Measurements from ENCODE around the gene PIEZO1.

GRCh38 chr16:88764913-88765349 lies 20.1 kb downstream of the PIEZO1 start:
- TF ChIP-seq MAX (IDR thresholded peaks at IDR 0.05; ENCODE audit: low read depth) (no peak), CTCF (IDR thresholded peaks at IDR 0.05) (no peak), GABPA (IDR thresholded peaks at IDR 0.05; ENCODE audit: low read depth) (no peak), NFIC (IDR thresholded peaks at IDR 0.05; ENCODE audit: borderline replicate concordance) (no peak), POLR2AphosphoS5 (IDR thresholded peaks at IDR 0.05; ENCODE audit: low read depth, low read length) (no peak), YY1 (IDR thresholded peaks at IDR 0.05; ENCODE audit: low read depth) (no peak), EZH2phosphoT487 (IDR thresholded peaks at IDR 0.05; ENCODE audit: borderline replicate concordance, low read depth) (no peak), NRF1 (IDR thresholded peaks at IDR 0.05; ENCODE audit: low read depth, low read length) (no peak)

Measured in SK-N-SH (cell line).